Calu3 (cell line): ENCODE results near the gene BLTP3A. TPM values are rescaled to one million over a fixed set of nuclear protein-coding genes. Genes with fewer than 3 reads are reported as not detected.
"Not testable (repeated sequence)": the region's sequence is repeated elsewhere in the genome, so short reads cannot be mapped to it uniquely, and the experiment has no call there.

Source experiments
- BruUV-seq: library from RNA; stranded (reverse); fragments of 400-500 nt; replicated peaks from 2 replicates; lab custom pipeline; 2021; lab: Mats Ljungman, UMichigan
- CTCF ChIA-PET: fragments of 300-600 bp; sonication (Branson Sonifier 250); formaldehyde crosslinking; loops from one replicate; lab custom pipeline; 2022; ENCODE audit warnings: antibody characterized with exemption; lab: Charles Lee
- DNase-seq: peaks from one replicate; pipeline ENCODE4 v3.0.0; 2022
- H3K27ac Mint-ChIP-seq: one replicate; pipeline ENCODE4 v1.8.0; 2022; ENCODE audit warnings: mixed read lengths; ENCODE audit not compliant: unreplicated experiment
- H3K27me3 Mint-ChIP-seq: one replicate; pipeline ENCODE4 v1.8.0; 2022; ENCODE audit warnings: mixed read lengths; ENCODE audit not compliant: unreplicated experiment
- H3K36me3 Mint-ChIP-seq: one replicate; pipeline ENCODE4 v1.8.0; 2022; ENCODE audit warnings: mild to moderate bottlenecking, moderate library complexity, mixed read lengths; ENCODE audit not compliant: insufficient read depth, unreplicated experiment
- H3K4me1 Mint-ChIP-seq: one replicate; pipeline ENCODE4 v1.8.0; 2022; ENCODE audit warnings: mild to moderate bottlenecking, low read depth, mixed read lengths; ENCODE audit not compliant: unreplicated experiment
- H3K4me3 Mint-ChIP-seq: one replicate; pipeline ENCODE4 v1.8.0; 2022; ENCODE audit warnings: mild to moderate bottlenecking, low read depth, moderate library complexity, mixed read lengths; ENCODE audit not compliant: unreplicated experiment
- H3K9me3 Mint-ChIP-seq: one replicate; pipeline ENCODE4 v1.8.0; 2022; ENCODE audit warnings: low read depth, mixed read lengths; ENCODE audit not compliant: unreplicated experiment
- intact Hi-C: fragments of 100-400 bp; cut with micrococcal nuclease; formaldehyde crosslinking; loops from one replicate; pipeline ENCODE4 v1.10.0; 2022; ENCODE audit not compliant: unreplicated experiment
- total RNA-seq: library from RNA; stranded (reverse); gene quantifications from 2 replicates; pipeline ENCODE4 v1.2.3, GENCODE V29; 2022
- TF ChIP-seq, protein P1 (sequence below): fragments of 200-600 bp; IDR thresholded peaks from one replicate; pipeline ENCODE4 v1.8.0; 2022; ENCODE audit warnings: antibody characterized with exemption; ENCODE audit not compliant: unreplicated experiment

The BLTP3A gene
- total RNA-seq, 1 experiment from 2014 or later: 33.4 TPM

DNA sequence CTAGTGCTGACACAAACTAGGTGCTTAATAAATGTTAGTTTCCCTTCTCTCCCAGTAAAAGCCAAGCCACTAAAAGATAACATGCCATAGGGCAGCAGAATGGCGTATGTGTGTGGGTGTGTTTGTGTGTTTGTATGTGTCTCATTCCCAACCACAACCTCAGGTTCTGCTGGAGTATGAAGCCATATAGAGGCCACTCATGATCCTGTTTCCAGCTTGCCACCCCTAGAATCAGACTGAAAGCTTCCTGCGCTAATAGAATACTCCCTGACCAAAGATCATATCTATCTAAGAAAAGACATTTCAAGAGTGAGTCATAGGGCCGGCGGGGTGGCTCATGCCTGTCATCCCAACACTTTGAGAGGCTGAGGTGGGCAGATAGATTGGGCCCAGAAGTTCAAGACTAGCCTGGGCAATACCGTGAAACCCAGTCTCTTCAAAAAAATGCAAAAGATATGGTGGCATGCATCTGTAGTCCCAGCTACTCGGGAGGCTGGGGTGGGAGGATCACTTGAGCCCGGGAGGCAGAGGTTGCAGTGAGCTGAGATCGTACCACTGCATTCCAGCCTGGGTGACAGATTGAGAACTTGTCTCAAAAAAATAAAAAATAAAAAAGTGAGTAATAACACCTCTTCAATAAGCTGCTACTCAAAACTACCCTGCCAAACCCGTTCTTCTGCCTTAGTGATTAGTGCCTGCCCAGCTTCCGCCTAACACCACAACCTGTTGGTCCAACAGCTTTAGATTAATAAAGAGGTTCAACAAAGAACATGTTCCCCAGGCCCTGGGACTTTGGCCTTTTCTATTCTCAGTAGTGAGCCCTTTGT is 46.4 kb upstream of the BLTP3A start:
- peaks cover 10% of the 10 kb centered on the region for H3K36me3 Mint-ChIP-seq
- H3K27ac Mint-ChIP-seq: peak overlapping the region; percentile 89
- peak overlapping the region; percentile 50 for H3K4me3 Mint-ChIP-seq
- CTCF ChIA-PET: interaction anchor here (0.6 to 2.9 kb wide), 13 partner anchors 10 to 1066 kb away, joined by 3 to 32 read pairs (median 3); partner anchors contain the start of genes ILRUN and SNRPC
- TF ChIP-seq, protein P1, sequence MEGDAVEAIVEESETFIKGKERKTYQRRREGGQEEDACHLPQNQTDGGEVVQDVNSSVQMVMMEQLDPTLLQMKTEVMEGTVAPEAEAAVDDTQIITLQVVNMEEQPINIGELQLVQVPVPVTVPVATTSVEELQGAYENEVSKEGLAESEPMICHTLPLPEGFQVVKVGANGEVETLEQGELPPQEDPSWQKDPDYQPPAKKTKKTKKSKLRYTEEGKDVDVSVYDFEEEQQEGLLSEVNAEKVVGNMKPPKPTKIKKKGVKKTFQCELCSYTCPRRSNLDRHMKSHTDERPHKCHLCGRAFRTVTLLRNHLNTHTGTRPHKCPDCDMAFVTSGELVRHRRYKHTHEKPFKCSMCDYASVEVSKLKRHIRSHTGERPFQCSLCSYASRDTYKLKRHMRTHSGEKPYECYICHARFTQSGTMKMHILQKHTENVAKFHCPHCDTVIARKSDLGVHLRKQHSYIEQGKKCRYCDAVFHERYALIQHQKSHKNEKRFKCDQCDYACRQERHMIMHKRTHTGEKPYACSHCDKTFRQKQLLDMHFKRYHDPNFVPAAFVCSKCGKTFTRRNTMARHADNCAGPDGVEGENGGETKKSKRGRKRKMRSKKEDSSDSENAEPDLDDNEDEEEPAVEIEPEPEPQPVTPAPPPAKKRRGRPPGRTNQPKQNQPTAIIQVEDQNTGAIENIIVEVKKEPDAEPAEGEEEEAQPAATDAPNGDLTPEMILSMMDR: no peak
- BruUV-seq: TSS peak; percentile 94
- intact Hi-C loops: loop anchor here (1.0 to 5.0 kb wide), 3 partner anchors 12 to 63 kb away; partner anchors contain the start of genes ILRUN and SNRPC
- H3K4me1 Mint-ChIP-seq: peaks cover 41% of the 10 kb centered on the region
- peak; percentile 94 for DNase-seq
- H3K27me3 Mint-ChIP-seq: no peaks in the 10 kb centered on the region
- H3K9me3 Mint-ChIP-seq: no peaks in the 10 kb centered on the region

DNA sequence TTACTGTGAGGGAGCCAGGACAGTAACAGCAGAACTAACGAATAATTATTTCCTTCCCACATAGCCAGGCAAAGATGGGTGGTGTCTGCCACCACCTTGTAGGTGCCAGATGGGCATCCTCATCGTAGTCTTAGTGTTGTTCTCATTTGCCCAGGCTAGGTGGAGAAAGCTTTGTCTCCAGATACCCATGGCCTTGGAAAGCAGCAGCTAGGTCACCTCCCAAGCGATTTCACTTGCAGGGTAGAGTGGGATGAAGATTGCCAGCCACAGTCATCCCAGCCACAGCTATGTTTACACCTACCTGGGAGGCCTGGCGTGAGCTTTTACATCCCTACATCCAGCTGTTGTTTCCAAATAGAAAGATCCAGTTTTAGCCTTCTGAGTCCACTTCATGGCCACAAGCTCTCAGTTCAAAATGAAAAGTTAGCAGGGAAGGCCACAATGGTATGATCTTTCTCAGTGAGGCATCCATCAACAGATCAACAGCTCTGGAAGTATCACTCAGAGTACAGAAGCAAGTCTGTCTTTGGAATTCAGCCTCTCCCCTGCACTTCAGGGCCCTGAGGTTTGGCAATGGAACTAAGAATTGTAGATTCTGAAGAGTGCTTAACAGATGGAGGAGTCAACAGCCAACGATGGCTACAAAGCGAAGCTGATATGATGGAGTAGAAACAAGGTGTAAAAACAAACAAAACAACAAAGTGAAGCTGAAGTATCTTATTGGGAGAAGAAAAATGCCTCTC is 45.6 kb upstream of the BLTP3A start:
- H3K27me3 Mint-ChIP-seq: no peaks in the 10 kb centered on the region
- CTCF ChIA-PET: interaction anchor here (0.6 to 2.9 kb wide), 11 partner anchors 9 to 439 kb away, joined by 3 to 32 read pairs (median 3); partner anchors contain the start of genes ILRUN and SNRPC
- H3K27ac Mint-ChIP-seq: peak overlapping the region; percentile 89
- DNase-seq: no peak
- peak overlapping the region; percentile 50 for H3K4me3 Mint-ChIP-seq
- no peaks in the 10 kb centered on the region for H3K9me3 Mint-ChIP-seq
- peaks cover 10% of the 10 kb centered on the region for H3K36me3 Mint-ChIP-seq
- no TSS peak for BruUV-seq
- intact Hi-C loops: loop anchor here (5.0 kb wide), 2 partner anchors 49 to 64 kb away; partner anchors contain the start of gene ILRUN
- TF ChIP-seq, protein P1: no peak
- H3K4me1 Mint-ChIP-seq: peaks cover 38% of the 10 kb centered on the region

DNA sequence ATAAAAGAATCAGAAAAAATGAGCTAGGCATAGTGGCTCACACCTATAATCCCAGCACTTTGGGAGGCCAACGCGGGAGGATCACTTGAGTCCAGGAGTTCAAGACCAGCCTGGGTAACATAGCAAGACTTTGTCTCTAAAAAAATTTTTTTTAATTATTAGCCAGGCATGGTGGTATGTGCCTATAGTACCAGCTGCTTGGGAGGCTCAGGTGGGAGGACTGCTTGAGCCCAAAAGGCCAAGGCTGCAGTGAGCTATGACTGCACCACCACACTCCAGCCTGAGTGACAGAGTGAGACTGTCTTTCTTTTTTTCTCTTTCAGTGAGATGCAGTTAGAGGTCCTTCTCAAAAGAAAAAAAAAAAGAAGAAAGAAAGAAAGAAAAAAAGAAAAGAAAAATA is 43.1 kb upstream of the BLTP3A start:
- Mint-ChIP-seq H3K9me3 (no peaks in the 10 kb centered on the region), H3K36me3 (peaks cover 10% of the 10 kb centered on the region), H3K4me3 (no peak overlapping the region), H3K27ac (no peak overlapping the region), H3K27me3 (no peaks in the 10 kb centered on the region), H3K4me1 (peaks cover 30% of the 10 kb centered on the region)
- intact Hi-C loops: loop anchor here (5.0 kb wide), 2 partner anchors 51 to 66 kb away; partner anchors contain the start of gene ILRUN
- CTCF ChIA-PET: no interaction called here
- TF ChIP-seq, protein P1: no peak
- BruUV-seq: no TSS peak
- DNase-seq: no peak

DNA sequence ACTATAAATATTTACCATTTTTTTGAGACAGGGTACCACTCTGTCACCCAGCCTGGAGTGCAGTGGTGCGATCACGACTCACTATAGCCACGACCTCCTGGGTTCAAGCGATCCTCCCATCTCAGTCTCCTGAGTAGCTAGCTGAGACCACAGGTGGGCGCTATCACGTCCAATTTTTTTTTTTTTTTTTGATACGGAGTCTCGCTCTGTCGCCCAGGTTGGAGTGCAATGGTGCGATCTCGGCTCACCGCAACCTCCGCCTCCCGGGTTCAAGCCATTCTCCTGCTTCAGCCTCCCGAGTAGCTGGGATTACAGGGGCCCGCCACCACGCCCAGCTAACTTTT is 35.4 kb upstream of the BLTP3A start:
- not testable (repeated sequence) for H3K27me3 Mint-ChIP-seq, H3K4me3 Mint-ChIP-seq, H3K27ac Mint-ChIP-seq, H3K36me3 Mint-ChIP-seq, BruUV-seq, H3K4me1 Mint-ChIP-seq, H3K9me3 Mint-ChIP-seq
- intact Hi-C loops: loop anchor here (5.0 kb wide), 2 partner anchors 39 to 131 kb away; partner anchors contain the start of genes ANKS1A and TAF11
- CTCF ChIA-PET: interaction anchor here (0.6 to 4.4 kb wide), 13 partner anchors 10 to 297 kb away, joined by 3 to 32 read pairs (median 6); partner anchors contain the start of genes BLTP3A, ILRUN and TAF11
- peak; percentile 74 for DNase-seq
- TF ChIP-seq, protein P1: peak; percentile 53
